Measurements from ENCODE around the gene PIK3R3. TPM values are rescaled to one million over a fixed set of nuclear protein-coding genes. Genes with fewer than 3 reads are reported as not detected.

The PIK3R3 gene
- polyA plus RNA-seq, 1 donor (not counting 4 experiments of a cell fraction or from before 2014, with no cell fraction given), result 11.9 TPM

GRCh38 chr1:46171351-46171750, 38.9 kb upstream of the PIK3R3 start:
- H3K4me3 ChIP-seq (ENCODE audit: control insufficient read depth in 2 of 3, extremely low read depth in 1 of 3, insufficient read depth in 2 of 3, low read depth in 1 of 3, low read length in 3 of 3), result no peak overlapping the region
- dilution Hi-C loops (cut with MboI; ENCODE audit: extremely low pct_ligation_motif_present, low sequenced_read_pairs), result no loop called here
- TF ChIP-seq CTCF (optimal IDR thresholded peaks at IDR 0.05 in 1 of 3, IDR thresholded peaks at IDR 0.05 in 1 of 3, conservative IDR thresholded peaks at IDR 0.05 in 1 of 3; ENCODE audit: extremely low read depth in 1 of 3, insufficient read depth in 2 of 3, low read length in 3 of 3), result no peak
- H3K27me3 ChIP-seq (ENCODE audit: control insufficient read depth, extremely low read depth, insufficient read depth, low read length), result peaks cover 17% of the 10 kb centered on the region
- peaks cover 21% of the 10 kb centered on the region for H3K4me1 ChIP-seq (ENCODE audit: control insufficient read depth, extremely low read depth, insufficient read depth, low read length)
- no peaks in the 10 kb centered on the region for H3K79me2 ChIP-seq (ENCODE audit: control insufficient read depth, insufficient read depth, low read length)
- H3K4me2 ChIP-seq (ENCODE audit: control insufficient read depth, extremely low read depth, insufficient read depth, low read depth, low read length), result no peak overlapping the region
- H3K9me3 ChIP-seq (ENCODE audit: control insufficient read depth, low read depth, low read length), result no peaks in the 10 kb centered on the region
- no peak for FAIRE-seq
- no peaks in the 10 kb centered on the region for H4K20me1 ChIP-seq (ENCODE audit: control insufficient read depth, extremely low read depth, insufficient read depth, low read length)
- H3K36me3 ChIP-seq (ENCODE audit: control insufficient read depth in 2 of 2, extremely low read depth in 1 of 2, insufficient read depth in 2 of 2, low read length in 2 of 2), result no peaks in the 10 kb centered on the region
- H3K9me1 ChIP-seq (ENCODE audit: control insufficient read depth, extremely low read depth, insufficient read depth, low read length), result no peaks in the 10 kb centered on the region
- DNase-seq (ENCODE audit: low read depth, low spot score), result no peak
- H3K27ac ChIP-seq (ENCODE audit: control insufficient read depth, insufficient read depth, low read length), result no peak overlapping the region
- H2AFZ ChIP-seq (ENCODE audit: control insufficient read depth, low read length), result no peak overlapping the region
- no peak overlapping the region for H3K9ac ChIP-seq (ENCODE audit: control insufficient read depth, extremely low read depth, insufficient read depth, low read length)

GRCh38 chr1:46169811-46170454, 37.5 kb upstream of the PIK3R3 start:
- H3K4me1 ChIP-seq (ENCODE audit: control insufficient read depth, extremely low read depth, insufficient read depth, low read length), result peaks cover 21% of the 10 kb centered on the region
- no peaks in the 10 kb centered on the region for H3K79me2 ChIP-seq (ENCODE audit: control insufficient read depth, insufficient read depth, low read length)
- no peak overlapping the region for H3K4me3 ChIP-seq (ENCODE audit: control insufficient read depth in 2 of 3, extremely low read depth in 1 of 3, insufficient read depth in 2 of 3, low read depth in 1 of 3, low read length in 3 of 3)
- no peak for DNase-seq (ENCODE audit: low read depth, low spot score)
- no peak overlapping the region for H3K27ac ChIP-seq (ENCODE audit: control insufficient read depth, insufficient read depth, low read length)
- H3K9me3 ChIP-seq (ENCODE audit: control insufficient read depth, low read depth, low read length), result no peaks in the 10 kb centered on the region
- FAIRE-seq, result no peak
- H2AFZ ChIP-seq (ENCODE audit: control insufficient read depth, low read length), result no peak overlapping the region
- H3K9me1 ChIP-seq (ENCODE audit: control insufficient read depth, extremely low read depth, insufficient read depth, low read length), result no peaks in the 10 kb centered on the region
- H3K27me3 ChIP-seq (ENCODE audit: control insufficient read depth, extremely low read depth, insufficient read depth, low read length), result peaks cover 17% of the 10 kb centered on the region
- dilution Hi-C loops (cut with MboI; ENCODE audit: extremely low pct_ligation_motif_present, low sequenced_read_pairs), result no loop called here
- H3K9ac ChIP-seq (ENCODE audit: control insufficient read depth, extremely low read depth, insufficient read depth, low read length), result no peak overlapping the region
- H4K20me1 ChIP-seq (ENCODE audit: control insufficient read depth, extremely low read depth, insufficient read depth, low read length), result no peaks in the 10 kb centered on the region
- no peak for TF ChIP-seq EZH2 (IDR thresholded peaks at IDR 0.05; ENCODE audit: low read length)
- no peak for TF ChIP-seq CTCF (optimal IDR thresholded peaks at IDR 0.05 in 1 of 3, IDR thresholded peaks at IDR 0.05 in 1 of 3, conservative IDR thresholded peaks at IDR 0.05 in 1 of 3; ENCODE audit: extremely low read depth in 1 of 3, insufficient read depth in 2 of 3, low read length in 3 of 3)
- H3K36me3 ChIP-seq (ENCODE audit: control insufficient read depth in 2 of 2, extremely low read depth in 1 of 2, insufficient read depth in 2 of 2, low read length in 2 of 2), result no peaks in the 10 kb centered on the region
- no peak overlapping the region for H3K4me2 ChIP-seq (ENCODE audit: control insufficient read depth, extremely low read depth, insufficient read depth, low read depth, low read length)

Data from keratinocyte (primary cell).